Measurements from ENCODE around the gene RAMACL.

RAMACL gene

GRCh38 chr6:166595061-166595780 lies 8.7 kb upstream of the RAMACL start:
- no peak for TF ChIP-seq CTCF (IDR thresholded peaks at IDR 0.05; ENCODE audit: extremely low read depth, missing control alignments)
- no peak for DNase-seq (ENCODE audit: low spot score)

GRCh38 chr6:166592821-166593220 lies 6.3 kb upstream of the RAMACL start:
- no peak for TF ChIP-seq CTCF (IDR thresholded peaks at IDR 0.05; ENCODE audit: extremely low read depth, missing control alignments)
- no peak for DNase-seq (ENCODE audit: low spot score)

- no peak for TF ChIP-seq CTCF (IDR thresholded peaks at IDR 0.05; ENCODE audit: extremely low read depth, missing control alignments)
- DNase-seq (ENCODE audit: low spot score): no peak
These were observed 5.6 kb upstream of the RAMACL start for GRCh38 chr6:166591961-166592520.

- DNase-seq (ENCODE audit: low spot score): no peak
- no peak for TF ChIP-seq CTCF (IDR thresholded peaks at IDR 0.05; ENCODE audit: extremely low read depth, missing control alignments)
These were observed 4.5 kb upstream of the RAMACL start for GRCh38 chr6:166591026-166591425.

- TF ChIP-seq CTCF (IDR thresholded peaks at IDR 0.05; ENCODE audit: extremely low read depth, missing control alignments): no peak
- no peak for DNase-seq (ENCODE audit: low spot score)
These were observed 3.5 kb upstream of the RAMACL start for GRCh38 chr6:166589786-166590574.

- no peak for TF ChIP-seq CTCF (IDR thresholded peaks at IDR 0.05; ENCODE audit: extremely low read depth, missing control alignments)
These were observed 2.9 kb upstream of the RAMACL start for GRCh38 chr6:166589337-166589731.

More at GRCh38 chr6:166589337-166589731, 2.9 kb upstream of the RAMACL start:
- peak; percentile 42 for DNase-seq (ENCODE audit: low spot score)
